Central memory CD8-positive, alpha-beta T cell (primary cell): ENCODE data around the gene GDPD4.

Source experiments
- ATAC-seq: fragments of 150-1000 bp; cut with Tn5 transposase; replicated peaks from 2 replicates; pipeline ENCODE4 v1.10.0; 2022; ENCODE audit warnings: mild to moderate bottlenecking, moderate FRiP score, moderate number of reproducible peaks; ENCODE audit not compliant: poor library complexity, severe bottlenecking; ENCODE audit errors: extremely low read depth
- DNase-seq, 2 donors: peaks; one replicate each; pipeline ENCODE4 v3.0.0; 2021; ENCODE audit warnings: low spot score in 2 of 2
- H3K27ac Mint-ChIP-seq: one replicate; pipeline ENCODE4 v1.8.0; 2022; ENCODE audit warnings: low read depth, mild to moderate bottlenecking, moderate library complexity, mixed read lengths
- H3K27me3 Mint-ChIP-seq: one replicate; pipeline ENCODE4 v1.8.0; 2022; ENCODE audit warnings: mixed read lengths
- H3K36me3 Mint-ChIP-seq: one replicate; pipeline ENCODE4 v1.8.0; 2022; ENCODE audit warnings: mild to moderate bottlenecking, moderate library complexity, mixed read lengths; ENCODE audit not compliant: insufficient read depth
- H3K4me1 Mint-ChIP-seq: one replicate; pipeline ENCODE4 v1.8.0; 2022; ENCODE audit warnings: mixed read lengths
- H3K4me3 Mint-ChIP-seq: one replicate; pipeline ENCODE4 v1.8.0; 2022; ENCODE audit warnings: mild to moderate bottlenecking, moderate library complexity, mixed read lengths
- H3K9me3 Mint-ChIP-seq: one replicate; pipeline ENCODE4 v1.8.0; 2022; ENCODE audit warnings: mixed read lengths

The GDPD4 gene

GRCh38 chr11:77301510-77301909 is at the start of gene GDPD4:
TSS of gene GDPD4 (minus strand) at chr11:77301686. CDS start at chr11:77285137, 16,549 bp downstream.
- DNase-seq (no peak), ATAC-seq (no peak)
- Mint-ChIP-seq H3K27ac (no peak within 1 kb of the TSS), H3K27me3 (no peaks in the 10 kb centered on the region), H3K9me3 (no peaks in the 10 kb centered on the region), H3K4me1 (no peaks in the 10 kb centered on the region), H3K4me3 (no peak within 1 kb of the TSS), H3K36me3 (no peaks in the 10 kb centered on the region)

- no peak for DNase-seq
- Mint-ChIP-seq H3K4me1 (no peaks in the 10 kb centered on the region), H3K9me3 (no peaks in the 10 kb centered on the region), H3K27ac (no peak overlapping the region), H3K36me3 (peaks cover 4% of the 10 kb centered on the region), H3K27me3 (no peaks in the 10 kb centered on the region), H3K4me3 (no peak overlapping the region)
- no peak for ATAC-seq
These were observed 46.5 kb upstream of the GDPD4 start for GRCh38 chr11:77347948-77348347.

- no peak overlapping the region for H3K4me3 Mint-ChIP-seq
- H3K36me3 Mint-ChIP-seq: peaks cover 8% of the 10 kb centered on the region
- H3K4me1 Mint-ChIP-seq: no peaks in the 10 kb centered on the region
- H3K9me3 Mint-ChIP-seq: no peaks in the 10 kb centered on the region
- ATAC-seq: no peak
- H3K27me3 Mint-ChIP-seq: no peaks in the 10 kb centered on the region
- no peak overlapping the region for H3K27ac Mint-ChIP-seq
- DNase-seq: no peak
These were observed 45.6 kb upstream of the GDPD4 start for GRCh38 chr11:77346906-77347603.

- ATAC-seq (no peak), DNase-seq (no peak)
- Mint-ChIP-seq H3K4me3 (no peak overlapping the region), H3K36me3 (peaks cover 13% of the 10 kb centered on the region), H3K27me3 (no peaks in the 10 kb centered on the region), H3K4me1 (no peaks in the 10 kb centered on the region), H3K9me3 (no peaks in the 10 kb centered on the region), H3K27ac (no peak overlapping the region)
These were observed 44.1 kb upstream of the GDPD4 start for GRCh38 chr11:77345621-77346020.

GRCh38 chr11:77340501-77340900 is 39.0 kb upstream of the GDPD4 start:
- Mint-ChIP-seq H3K36me3 (peaks cover 13% of the 10 kb centered on the region), H3K9me3 (no peaks in the 10 kb centered on the region), H3K4me1 (no peaks in the 10 kb centered on the region), H3K27me3 (no peaks in the 10 kb centered on the region), H3K4me3 (no peak overlapping the region), H3K27ac (no peak overlapping the region)
- no peak for DNase-seq
- ATAC-seq: no peak

GRCh38 chr11:77332259-77332658 is 30.8 kb upstream of the GDPD4 start:
- ATAC-seq: no peak
- peaks cover 5% of the 10 kb centered on the region for H3K36me3 Mint-ChIP-seq
- H3K27me3 Mint-ChIP-seq: no peaks in the 10 kb centered on the region
- H3K4me1 Mint-ChIP-seq: no peaks in the 10 kb centered on the region
- no peak overlapping the region for H3K27ac Mint-ChIP-seq
- no peaks in the 10 kb centered on the region for H3K9me3 Mint-ChIP-seq
- no peak overlapping the region for H3K4me3 Mint-ChIP-seq
- no peak for DNase-seq

GRCh38 chr11:77325159-77325558 is 23.7 kb upstream of the GDPD4 start:
- Mint-ChIP-seq H3K27ac (no peak overlapping the region), H3K36me3 (peaks cover 7% of the 10 kb centered on the region), H3K27me3 (no peaks in the 10 kb centered on the region), H3K4me3 (no peak overlapping the region), H3K9me3 (no peaks in the 10 kb centered on the region), H3K4me1 (no peaks in the 10 kb centered on the region)
- DNase-seq (no peak), ATAC-seq (no peak)

- ATAC-seq (no peak), DNase-seq (no peak)
- Mint-ChIP-seq H3K4me1 (no peaks in the 10 kb centered on the region), H3K4me3 (no peak overlapping the region), H3K9me3 (no peaks in the 10 kb centered on the region), H3K27ac (no peak overlapping the region), H3K36me3 (peaks cover 7% of the 10 kb centered on the region), H3K27me3 (no peaks in the 10 kb centered on the region)
These were observed 23.0 kb upstream of the GDPD4 start for GRCh38 chr11:77324508-77324907.

- Mint-ChIP-seq H3K4me3 (no peak overlapping the region), H3K9me3 (no peaks in the 10 kb centered on the region), H3K27me3 (no peaks in the 10 kb centered on the region), H3K27ac (no peak overlapping the region), H3K4me1 (no peaks in the 10 kb centered on the region), H3K36me3 (peaks cover 7% of the 10 kb centered on the region)
- DNase-seq (no peak), ATAC-seq (no peak)
These were observed 21.6 kb upstream of the GDPD4 start for GRCh38 chr11:77322926-77323590.

GRCh38 chr11:77322506-77322905 is 21.0 kb upstream of the GDPD4 start:
- no peak overlapping the region for H3K4me3 Mint-ChIP-seq
- ATAC-seq (no peak), DNase-seq (no peak)
- H3K27me3 Mint-ChIP-seq: no peaks in the 10 kb centered on the region
- H3K4me1 Mint-ChIP-seq: no peaks in the 10 kb centered on the region
- H3K9me3 Mint-ChIP-seq: no peaks in the 10 kb centered on the region
- H3K27ac Mint-ChIP-seq: no peak overlapping the region
- peaks cover 5% of the 10 kb centered on the region for H3K36me3 Mint-ChIP-seq

- DNase-seq (no peak), ATAC-seq (no peak)
- Mint-ChIP-seq H3K4me1 (no peaks in the 10 kb centered on the region), H3K27ac (no peak overlapping the region), H3K9me3 (no peaks in the 10 kb centered on the region), H3K27me3 (no peaks in the 10 kb centered on the region), H3K36me3 (peaks cover 2% of the 10 kb centered on the region), H3K4me3 (no peak overlapping the region)
These were observed 18.9 kb upstream of the GDPD4 start for GRCh38 chr11:77320351-77320750.

- H3K4me1 Mint-ChIP-seq: no peaks in the 10 kb centered on the region
- no peak overlapping the region for H3K4me3 Mint-ChIP-seq
- DNase-seq (no peak), ATAC-seq (no peak)
- H3K27me3 Mint-ChIP-seq: no peaks in the 10 kb centered on the region
- H3K27ac Mint-ChIP-seq: no peak overlapping the region
- no peaks in the 10 kb centered on the region for H3K9me3 Mint-ChIP-seq
- no peaks in the 10 kb centered on the region for H3K36me3 Mint-ChIP-seq
These were observed 17.1 kb upstream of the GDPD4 start for GRCh38 chr11:77318600-77318999.

- Mint-ChIP-seq H3K4me3 (no peak overlapping the region), H3K27me3 (no peaks in the 10 kb centered on the region), H3K27ac (no peak overlapping the region), H3K4me1 (no peaks in the 10 kb centered on the region), H3K9me3 (no peaks in the 10 kb centered on the region), H3K36me3 (no peaks in the 10 kb centered on the region)
- DNase-seq (no peak), ATAC-seq (no peak)
These were observed 15.4 kb upstream of the GDPD4 start for GRCh38 chr11:77316733-77317342.
